Activated CD4-positive, alpha-beta T cell treated with anti-CD3 and anti-CD28 coated beads for 4 hours (primary cell): ENCODE measurements around the gene C1orf21.

Experiments
- DNase-seq, 2 donors: peaks; one replicate each; pipeline ENCODE4 v3.0.0-alpha.2; 2020

The C1orf21 gene

DNA sequence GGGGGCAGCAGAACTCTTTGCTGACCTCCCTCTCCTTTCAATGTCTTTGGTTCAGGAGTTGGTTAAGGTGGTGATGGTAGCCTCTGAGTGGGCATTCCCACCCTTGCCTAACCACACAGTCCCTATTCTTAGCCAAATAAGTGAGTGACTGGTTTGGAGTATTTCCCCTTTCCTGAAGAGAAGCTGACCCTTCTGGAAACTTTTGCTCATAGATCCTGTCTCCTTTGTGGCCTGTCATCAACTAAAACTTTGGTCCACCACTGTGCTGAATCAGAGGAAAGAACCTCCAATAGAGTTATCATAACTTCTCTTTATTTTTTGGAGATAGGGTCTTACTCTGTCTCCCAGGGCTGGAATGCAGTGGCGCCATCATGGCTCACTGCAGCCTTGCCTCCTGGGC, 31.1 kb downstream of the C1orf21 start:
- DNase-seq, result no peak

DNA sequence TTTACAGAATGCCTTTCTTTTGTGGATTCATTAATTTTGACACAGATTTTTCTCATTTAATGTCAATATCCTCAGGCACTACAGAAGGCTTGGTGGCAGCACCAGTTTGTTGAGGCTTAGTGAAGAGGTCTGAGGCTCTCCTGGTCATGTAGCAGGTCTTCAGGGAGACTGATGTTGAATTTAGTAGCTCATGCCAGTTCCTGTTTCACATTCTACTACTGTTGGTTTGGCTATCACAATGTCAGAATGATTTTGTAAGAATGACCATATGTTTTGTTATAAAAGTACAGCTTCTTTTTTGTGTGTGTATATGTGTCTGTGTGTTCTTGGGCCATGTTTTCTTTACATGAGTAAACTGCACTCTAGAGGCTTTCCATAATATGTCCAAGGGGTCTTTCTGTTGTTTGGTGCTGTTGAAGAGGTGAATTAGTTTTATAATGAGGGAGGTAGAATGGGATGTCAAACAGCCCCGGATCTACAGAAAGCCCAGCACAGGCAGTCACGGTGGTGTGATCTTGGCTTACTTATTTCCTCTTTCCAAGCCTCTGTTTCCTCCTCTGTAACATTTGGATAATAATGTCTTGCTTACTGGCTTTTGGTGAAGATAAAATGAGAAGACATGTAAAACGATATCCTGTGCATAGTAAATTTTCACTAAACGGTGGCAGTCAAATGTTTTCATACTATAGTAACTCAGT, 32.0 kb downstream of the C1orf21 start:
- no peak for DNase-seq

DNA sequence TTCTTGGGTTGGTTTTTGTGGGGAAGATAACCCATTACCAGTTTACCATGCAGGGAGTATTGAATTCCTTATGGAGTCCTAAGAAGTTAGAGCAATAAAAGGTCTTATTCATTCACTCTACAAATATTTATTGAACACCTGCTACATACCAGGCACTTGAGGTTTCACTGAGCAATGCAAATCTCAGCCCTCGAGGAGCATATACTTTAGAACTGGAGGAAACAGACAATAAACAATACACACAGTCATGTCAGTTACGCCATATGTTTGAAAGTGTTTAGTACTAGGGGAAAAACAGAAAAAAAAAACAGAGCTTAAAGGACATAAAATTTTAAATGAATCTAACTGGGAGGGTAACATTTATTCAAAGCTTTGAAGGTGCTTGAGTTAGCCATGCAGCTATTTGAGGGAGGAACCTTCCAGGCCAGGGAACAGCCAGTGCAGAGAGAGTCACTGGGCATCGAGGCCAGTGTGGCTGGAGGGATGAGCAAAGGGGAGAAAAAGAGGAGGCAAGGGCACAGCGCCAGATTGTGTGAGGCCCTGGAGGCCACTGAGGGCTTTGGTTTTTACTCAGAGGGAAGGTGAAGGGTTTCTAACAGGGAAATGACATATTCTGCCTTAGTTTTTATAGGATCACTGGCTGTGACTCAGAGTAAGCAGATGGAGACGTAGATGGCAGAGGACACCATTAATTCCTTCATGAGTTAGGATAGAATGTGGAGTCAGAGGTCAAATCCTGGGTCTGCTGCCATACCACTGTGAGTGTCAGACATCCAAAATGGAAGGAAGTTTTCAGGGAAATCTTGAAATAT, 32.7 kb downstream of the C1orf21 start:
- DNase-seq, result no peak

DNA sequence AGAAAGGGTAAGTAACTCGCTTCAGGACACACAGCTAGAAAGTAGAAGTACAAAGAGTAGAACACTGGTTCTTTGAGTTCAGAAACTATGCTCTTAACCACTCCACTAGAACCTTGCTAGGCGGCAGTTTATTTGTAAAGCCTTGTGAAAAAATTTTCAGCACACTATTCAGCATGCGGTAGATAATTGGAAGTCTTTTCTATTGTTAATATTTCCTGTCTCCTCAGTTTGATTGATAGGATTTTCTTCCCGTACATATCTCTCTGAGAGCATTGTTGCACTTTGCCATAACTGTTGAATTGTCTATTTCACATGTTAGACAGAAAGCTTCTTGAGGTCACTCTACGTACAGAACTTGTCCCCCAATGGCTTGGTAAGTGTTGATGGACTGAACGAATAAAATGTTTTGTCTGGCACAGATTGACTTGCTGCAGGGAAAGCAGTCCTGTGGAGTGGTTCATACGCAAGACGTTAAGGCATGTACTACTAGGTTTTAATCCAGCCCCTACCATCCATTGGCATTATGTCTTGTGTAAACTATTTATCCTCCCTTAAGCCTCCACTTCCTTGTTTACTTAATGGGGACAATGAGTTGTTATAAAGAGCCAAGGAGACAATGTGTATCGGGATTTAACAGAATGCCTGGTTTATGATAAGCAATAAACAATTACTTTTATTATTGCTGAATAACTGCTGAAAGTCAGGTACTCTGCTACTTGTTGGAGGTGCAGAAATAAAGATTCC, 35.8 kb downstream of the C1orf21 start:
- no peak for DNase-seq

DNA sequence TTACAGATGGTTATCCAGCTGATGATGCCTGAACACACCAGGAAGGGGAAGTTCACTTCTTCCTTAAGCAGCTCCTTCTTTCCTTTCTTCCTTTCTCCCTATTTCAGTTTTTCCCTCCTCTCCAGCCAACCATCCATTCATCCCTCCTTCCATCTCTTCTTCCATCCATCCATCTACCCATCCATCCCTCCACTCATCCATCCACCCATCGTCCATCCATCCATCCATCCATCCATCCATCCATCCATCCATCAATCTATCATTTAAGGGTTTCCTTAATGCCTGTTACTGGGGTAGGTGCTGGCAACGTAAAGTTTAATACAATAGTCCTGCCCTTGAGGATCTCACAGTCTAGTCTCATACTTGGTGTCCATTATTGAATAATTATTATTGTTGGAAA, 36.8 kb downstream of the C1orf21 start:
- DNase-seq, result no peak

DNA sequence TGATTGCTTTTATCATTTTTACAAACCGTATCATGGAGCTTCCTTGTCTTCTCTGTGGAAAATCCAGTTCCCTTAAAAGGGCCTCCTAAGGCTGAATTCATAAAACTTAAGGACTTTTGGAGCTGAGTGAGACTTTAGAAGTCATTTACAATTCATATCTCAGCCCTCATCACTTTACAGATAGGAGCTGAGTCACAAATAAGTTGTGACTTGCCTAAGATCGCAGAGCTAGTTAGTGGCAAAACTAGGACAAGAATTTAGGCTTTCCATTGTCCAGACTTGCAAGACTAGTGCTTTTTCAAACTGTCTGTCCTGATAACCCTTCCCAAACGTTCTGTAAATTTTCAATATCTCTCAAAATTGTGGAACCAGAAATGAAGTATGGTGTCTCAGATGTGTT, 37.3 kb downstream of the C1orf21 start:
- DNase-seq, result no peak

DNA sequence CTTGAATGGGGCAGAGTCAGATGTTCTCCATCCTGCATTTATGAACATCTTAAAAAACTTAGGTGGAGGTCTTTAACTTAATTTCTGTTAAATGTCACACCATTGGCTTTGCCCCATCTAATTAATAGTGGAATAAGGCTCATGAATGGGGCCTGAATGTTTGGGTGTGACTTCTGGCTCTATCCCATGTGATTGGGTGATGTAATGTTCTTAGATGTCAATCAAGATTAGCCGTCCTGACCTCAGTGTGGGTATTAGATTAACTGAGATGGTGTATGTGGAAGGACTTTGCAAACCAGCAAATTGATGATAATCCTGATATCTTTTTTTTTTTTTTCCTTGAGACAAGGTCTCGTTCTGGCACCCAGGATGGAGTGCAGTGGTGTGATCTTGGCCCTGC, 38.1 kb downstream of the C1orf21 start:
- no peak for DNase-seq

DNA sequence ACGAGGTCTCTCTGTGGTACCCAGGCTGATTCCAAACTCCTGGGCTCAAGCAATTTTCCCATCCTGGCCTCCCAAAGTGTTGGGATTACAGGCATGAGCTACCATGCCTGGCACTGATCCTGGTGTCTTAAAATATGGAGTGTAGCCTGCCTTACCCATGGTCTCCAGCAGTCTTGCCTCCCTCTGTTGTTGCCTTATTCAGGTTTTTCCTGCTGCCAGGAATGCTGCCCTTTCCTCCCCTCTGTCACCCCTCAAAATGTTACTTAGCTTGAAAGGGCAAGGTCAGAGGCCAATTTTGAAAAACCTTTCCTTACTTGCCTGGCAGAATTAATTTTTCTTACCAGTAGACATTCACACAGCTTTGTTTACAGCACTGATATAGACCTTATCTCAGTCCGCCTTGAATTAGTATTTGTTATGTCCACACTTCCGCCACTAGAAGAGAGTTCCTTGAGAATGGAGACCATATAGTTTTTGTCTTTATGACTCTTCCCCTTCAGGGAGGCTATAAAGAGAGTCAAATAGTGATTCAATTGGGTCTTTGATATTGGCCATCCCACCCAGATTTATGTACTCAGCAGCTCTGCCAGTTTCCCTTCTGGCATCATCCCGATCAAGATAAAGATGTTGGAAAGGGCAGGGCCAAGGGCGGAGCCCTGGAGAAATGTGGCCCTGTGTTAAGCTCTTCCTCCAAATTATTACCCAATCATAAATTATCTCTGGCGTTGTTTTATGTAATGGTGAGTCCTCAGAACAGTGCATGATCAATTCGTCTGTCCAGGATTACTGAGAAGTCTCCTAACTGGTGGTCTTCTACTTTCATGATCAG, 38.8 kb downstream of the C1orf21 start:
- no peak for DNase-seq

DNA sequence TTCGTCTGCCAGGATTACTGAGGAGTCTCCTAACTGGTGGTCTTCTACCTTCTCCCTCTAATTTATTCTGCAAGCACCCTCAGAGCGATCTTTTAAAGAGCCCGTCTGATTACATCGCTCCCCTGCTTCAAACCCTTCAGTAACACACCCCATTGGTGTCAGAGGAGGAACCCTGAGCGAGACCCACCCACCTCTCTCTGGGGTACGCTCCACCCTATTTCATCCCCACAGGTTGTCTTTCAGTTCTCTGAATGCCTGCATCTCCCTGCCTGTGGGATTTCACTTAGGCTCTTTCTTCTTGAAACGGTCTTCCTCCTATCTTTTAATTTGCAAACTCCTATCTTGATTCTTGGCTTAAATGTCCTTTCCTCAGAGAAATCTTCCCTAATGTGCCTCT, 39.4 kb downstream of the C1orf21 start:
- no peak for DNase-seq

DNA sequence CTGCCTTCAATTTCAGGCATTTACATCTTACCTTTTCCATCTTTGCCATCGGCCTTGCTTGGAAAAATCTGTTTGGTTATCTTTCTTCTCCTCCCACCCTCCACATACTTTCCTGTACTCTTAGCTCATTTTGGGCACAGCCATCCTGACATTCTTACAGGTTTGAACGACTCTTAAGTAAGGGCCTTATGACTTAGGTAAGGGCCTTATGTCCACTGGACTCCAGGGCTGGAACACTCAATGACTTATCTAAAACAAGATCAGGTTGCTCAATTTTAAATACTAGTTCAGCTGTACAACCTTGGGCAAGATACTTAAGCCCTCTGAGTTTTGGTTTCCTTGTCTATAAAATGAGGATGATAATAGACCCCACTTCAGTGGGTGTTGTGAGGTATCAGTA, 40.9 kb downstream of the C1orf21 start:
- DNase-seq, result no peak

DNA sequence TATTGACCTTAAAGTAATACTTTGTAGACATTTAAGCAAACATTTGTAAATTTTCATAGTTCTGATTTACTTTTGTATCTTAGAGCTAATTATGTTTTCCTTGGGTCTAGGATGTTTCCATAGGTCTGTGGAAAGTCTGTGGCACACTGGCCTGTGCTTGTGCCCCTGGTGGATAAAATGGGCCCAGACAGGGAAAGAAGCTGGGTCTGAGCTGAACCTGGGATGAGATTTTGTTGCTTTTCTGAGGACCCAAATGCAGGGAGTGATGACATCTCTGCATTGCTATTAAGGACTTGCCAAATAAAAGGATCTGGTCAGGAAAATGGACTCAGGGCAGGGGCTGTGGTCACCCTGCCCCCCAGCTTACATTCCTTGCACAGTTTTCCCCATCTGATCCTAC, 41.8 kb downstream of the C1orf21 start:
- no peak for DNase-seq

DNA sequence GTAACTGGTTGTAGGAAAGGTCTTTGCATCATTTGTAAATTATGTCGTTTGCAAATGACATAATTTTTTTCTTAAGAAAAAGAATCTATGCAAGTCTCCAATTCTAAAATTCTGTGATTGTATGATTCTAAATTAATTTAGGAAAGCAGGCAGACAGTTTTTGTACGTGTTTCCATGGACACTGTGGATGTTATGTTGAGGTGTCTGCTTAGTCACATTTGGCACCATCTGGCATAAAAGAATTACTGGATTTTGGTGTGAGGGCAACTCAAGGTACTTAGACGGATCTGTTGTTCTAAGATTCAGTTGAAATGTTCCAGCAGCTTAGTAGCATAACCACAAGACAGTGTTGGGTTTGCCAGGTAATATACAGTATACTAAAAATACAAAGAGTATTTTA, 42.5 kb downstream of the C1orf21 start:
- DNase-seq, result no peak

DNA sequence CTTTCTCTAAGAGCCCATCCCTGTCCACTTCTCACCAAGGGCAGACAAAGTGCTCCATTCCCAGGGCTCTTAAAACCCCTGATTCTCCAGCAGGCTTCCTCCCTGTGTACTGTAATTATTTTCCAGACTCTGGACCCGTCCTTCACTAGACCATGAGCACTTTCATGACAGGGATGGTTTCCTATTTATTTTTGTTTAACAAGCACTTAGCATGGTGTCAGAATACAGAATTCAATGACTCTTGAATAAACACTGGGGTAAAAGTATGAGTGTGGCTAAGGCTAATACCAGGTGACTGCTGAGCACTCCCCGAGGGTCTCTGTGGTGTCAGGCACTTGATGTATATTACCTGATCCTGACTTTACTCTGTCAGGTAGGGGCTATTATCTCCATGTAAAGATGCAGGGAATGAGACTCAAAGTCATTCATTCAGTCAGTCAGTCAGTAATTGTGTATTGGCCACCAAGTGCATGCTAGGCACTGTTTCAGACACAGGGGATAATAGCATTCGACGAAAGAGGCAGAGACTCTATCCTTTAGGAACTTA, 47.2 kb downstream of the C1orf21 start:
- no peak for DNase-seq

DNA sequence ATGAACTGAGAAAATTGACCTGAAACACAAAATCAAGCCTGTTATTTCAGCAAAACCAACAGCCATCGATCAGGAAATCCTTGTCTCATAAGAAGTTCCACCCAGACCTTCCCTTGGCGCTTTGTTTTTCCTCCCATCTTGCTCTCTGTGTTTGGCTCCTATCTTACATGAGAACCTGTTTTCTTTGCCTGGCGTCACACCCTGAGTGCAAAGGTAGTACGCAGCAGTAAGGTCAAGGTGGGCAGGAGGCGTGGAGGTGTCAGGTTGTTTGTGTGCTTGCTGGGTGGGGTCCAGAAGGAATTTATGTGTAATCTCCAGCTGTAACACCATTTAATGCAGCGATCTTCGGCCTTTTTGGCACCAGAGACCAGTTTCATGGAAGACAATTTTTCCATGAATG, 50.5 kb downstream of the C1orf21 start:
- DNase-seq, result no peak

DNA sequence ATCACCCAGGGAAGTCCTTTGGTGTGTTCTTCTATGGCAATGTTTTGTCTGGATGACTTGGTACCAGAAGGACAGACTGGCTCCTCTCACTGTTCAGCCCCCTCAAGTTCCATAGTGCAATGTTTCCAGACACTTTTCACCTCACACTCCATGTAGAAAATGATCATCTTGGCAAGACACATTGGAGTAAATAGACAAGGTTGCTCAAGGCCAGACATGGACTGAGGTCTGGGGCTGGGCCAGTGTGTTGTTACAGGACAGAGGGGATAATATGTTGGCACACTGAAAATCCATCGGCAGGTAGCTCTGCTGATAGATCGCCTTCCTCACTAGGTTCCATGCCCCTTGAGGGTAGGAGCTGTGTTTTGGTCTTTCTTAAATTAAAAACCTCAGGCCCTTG, 51.5 kb downstream of the C1orf21 start:
- DNase-seq, result no peak

DNA sequence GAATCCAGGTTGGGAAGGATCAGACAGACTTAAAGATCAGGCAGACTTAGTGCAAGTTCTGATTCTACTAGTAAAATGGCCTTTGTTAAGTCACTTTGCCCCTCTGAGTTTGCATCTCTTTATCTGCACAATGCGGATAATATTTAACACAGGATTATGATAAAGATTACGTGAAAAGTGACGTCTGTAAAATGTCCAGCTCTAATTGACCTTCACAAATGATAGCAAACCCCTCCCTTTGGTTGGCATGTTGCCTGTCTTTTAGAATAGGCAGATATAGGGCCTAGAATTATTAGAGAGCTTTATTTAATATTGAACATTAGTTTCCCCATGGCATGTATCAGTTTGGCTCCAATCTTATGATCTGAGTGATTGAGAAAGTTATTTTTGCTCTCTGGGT, 55.4 kb downstream of the C1orf21 start:
- no peak for DNase-seq

DNA sequence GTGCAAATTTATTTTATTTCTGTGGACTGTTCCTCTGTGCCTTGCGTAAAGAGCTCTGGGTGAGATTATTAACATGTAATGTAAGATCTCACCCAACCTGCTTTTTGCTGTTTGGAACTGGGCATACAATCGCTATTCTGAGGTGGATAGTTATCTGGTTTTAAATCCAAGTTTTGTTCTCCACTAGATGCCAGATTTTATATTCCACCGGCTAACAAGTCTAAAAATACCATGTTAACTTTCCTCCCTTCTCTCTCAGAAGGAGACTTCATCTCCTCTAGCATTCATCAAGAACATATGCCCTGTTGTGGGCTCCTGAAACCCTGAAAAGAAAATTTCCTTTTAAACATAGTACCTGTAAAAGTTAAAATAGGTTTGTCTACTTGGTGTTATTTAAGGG, 56.4 kb downstream of the C1orf21 start:
- DNase-seq, result no peak

DNA sequence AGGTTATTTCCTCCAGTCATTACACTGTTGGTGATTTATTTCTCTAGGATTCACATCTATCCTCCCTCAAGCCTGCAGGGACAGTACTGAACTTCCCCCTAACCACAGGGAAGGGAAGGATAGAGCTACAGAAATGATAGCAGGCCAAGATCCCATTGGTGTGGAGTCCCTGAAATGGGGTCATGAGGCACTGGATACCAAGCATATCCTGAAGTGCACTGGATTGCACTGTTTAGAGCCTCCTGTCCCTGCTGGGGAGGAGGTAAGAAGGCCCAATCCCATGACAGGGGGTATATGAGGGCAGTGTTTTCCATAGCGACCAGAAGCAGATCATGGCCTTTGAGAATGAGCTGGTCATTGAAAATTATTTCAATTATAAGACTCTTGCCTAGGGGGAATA, 56.8 kb downstream of the C1orf21 start:
- no peak for DNase-seq

DNA sequence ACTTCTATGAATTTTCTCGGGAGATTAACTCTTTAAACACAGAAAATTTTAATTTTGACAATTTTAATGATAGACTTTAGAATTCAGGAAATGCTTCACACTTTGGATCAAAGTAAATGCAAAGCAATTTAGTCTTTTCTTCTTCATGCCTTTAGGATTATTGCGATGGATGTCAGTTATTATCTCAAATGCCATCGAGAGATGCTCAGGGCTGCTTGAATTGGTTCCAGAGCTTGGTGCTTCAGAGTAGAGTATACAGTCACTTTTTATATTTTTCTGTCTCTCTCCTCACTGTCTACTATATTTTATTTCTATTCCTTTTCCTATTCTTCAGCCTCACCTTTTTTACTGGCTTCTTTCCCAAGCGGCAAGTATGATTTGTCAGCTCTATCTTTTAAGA, 59.2 kb downstream of the C1orf21 start:
- no peak for DNase-seq

DNA sequence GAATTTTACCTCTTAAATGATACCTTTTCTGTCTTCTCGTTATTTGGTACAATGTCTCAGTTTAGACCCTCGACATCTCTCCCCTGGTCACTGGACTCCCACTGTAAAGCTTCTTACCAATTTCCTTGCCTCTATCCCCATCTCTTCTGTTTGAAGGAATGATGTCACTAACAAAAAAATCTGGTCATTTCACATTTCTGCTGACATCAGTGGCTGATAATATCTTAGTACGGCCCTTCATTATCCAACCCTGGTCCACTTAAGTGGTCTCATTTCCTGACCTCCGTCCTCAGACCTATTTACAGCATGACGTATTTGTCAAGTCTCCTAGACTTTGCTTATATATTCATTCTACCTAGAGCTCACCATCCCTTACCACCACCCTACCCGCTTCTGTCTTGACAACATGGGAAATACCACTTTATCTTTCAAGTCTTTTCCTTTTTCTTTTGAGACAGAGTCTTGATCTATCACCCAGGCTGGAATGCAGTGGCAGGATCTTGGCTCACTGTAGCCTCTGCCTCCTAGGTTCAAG, 60.9 kb downstream of the C1orf21 start:
- DNase-seq, result no peak

DNA sequence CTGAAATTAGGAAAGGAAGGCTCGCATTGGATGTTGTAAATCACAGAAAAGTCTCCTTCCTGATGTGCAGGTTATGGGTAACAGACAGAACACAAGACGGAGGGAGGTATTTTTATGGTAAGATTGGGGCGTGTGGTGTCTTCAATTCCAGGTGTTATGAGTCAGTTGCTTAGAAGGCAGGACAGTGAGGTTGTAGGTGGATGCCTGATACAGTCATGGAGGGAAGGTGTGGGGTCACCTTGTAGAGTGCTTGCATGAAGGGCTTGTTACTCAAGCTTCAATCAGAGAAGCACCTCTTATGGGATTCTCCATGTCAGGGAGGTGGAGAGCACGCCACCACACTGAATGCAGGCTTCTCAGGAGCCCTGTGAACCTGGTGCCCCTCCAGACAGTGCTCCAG, 63.1 kb downstream of the C1orf21 start:
- DNase-seq, result no peak

DNA sequence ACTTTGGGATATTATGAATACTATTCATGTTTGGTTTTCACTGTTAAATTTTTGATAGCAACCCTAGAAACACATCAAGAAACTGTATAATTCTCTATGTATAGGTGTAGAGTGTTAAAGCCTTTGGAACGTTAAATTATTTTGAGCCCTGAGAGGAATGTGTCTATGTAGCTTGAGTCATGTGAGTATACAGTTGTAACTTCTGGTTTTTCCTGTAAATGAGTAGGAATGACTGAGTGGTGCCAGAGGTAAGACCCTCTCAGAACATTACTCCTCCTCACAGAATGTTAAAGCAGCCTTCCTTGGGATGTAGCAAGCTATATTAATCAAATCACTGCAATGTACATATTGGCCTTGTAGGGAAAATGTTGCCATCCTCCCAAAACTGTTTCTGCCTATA, 69.0 kb downstream of the C1orf21 start:
- DNase-seq, result no peak

DNA sequence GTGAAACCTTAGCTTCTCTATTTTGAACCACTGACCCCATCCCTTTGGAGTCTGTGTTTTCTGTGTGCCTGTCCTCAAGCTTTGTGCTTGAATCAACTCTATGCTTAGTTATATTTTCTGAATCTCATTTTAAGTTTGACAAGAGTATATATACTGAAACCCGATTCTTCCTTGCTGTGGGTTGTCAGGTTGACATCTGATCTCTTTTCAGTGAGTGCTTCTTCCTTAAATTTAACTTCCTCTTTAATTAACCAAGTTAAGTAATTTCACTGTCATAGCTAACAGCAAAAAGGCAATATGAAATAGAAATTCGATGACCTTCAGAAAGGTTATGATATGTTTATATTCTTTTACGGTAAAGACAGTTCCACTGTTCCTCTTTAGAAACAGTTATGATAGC, 69.4 kb downstream of the C1orf21 start:
- no peak for DNase-seq
